ENCODE measurements around the gene NAV2.

NAV2 gene

DNA sequence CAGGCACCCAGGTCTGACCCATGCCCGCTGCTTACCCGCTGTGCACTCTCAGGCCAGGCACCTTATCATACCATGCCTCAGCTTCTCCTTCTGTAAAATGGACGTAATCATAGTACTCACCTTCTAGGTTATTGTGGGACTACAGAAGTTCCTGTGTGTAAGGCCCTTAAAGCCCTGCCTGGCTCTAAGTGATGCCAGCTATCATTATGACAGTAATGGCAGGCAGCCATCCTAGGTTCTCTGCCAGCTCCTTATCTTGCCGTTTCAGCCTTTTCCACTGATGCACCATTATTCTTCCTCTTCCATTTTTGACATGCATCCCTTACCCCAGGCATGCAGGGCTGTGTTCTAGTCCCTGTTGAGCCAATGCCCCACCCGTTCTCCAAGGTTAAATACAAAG is 389.8 kb downstream of the NAV2 start:
- TF ChIP-seq, protein P1, sequence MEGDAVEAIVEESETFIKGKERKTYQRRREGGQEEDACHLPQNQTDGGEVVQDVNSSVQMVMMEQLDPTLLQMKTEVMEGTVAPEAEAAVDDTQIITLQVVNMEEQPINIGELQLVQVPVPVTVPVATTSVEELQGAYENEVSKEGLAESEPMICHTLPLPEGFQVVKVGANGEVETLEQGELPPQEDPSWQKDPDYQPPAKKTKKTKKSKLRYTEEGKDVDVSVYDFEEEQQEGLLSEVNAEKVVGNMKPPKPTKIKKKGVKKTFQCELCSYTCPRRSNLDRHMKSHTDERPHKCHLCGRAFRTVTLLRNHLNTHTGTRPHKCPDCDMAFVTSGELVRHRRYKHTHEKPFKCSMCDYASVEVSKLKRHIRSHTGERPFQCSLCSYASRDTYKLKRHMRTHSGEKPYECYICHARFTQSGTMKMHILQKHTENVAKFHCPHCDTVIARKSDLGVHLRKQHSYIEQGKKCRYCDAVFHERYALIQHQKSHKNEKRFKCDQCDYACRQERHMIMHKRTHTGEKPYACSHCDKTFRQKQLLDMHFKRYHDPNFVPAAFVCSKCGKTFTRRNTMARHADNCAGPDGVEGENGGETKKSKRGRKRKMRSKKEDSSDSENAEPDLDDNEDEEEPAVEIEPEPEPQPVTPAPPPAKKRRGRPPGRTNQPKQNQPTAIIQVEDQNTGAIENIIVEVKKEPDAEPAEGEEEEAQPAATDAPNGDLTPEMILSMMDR (IDR thresholded peaks at IDR 0.05; ENCODE audit: low read depth, low read length) = no peak
- DNase-seq (ENCODE audit: extremely low read depth, low read depth) = no peak

DNA sequence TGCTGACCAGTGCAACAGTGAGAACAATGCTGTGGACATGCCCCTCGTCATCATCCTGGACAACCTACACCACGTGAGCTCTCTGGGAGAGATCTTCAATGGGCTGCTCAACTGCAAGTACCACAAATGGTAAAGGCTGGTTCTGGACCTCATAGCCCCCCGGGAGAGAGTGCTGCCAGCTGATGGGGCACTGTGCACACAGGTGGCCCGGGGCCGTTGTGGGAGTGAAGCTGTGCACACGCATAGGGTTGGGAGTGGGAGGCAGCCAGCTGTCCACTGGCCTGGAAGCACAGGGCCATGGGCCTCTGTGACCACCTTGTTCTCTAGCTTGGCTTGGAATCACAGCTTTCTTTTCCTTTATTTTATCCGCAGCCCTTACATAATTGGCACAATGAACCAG is 390.6 kb downstream of the NAV2 start:
- TF ChIP-seq, protein P1 (IDR thresholded peaks at IDR 0.05; ENCODE audit: low read depth, low read length) = no peak
- no peak for DNase-seq (ENCODE audit: extremely low read depth, low read depth)

DNA sequence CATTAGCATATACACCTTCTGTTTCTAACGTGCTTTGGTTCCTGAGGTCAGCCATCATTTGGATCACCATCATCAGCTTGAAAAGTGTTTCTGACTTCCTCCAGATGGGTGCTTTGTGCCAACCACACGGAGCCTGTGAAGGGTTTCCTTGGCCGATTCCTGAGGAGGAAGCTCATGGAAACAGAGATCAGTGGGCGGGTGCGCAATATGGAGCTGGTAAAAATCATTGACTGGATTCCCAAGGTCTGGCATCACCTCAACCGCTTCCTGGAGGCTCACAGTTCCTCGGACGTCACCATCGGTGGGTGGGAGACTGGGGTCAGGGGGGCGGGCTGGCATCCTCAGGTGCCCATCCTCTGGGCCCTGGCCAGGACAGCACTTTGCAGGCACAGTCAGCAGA is 392.8 kb downstream of the NAV2 start:
- no peak for DNase-seq (ENCODE audit: extremely low read depth, low read depth)
- TF ChIP-seq, protein P1 (IDR thresholded peaks at IDR 0.05; ENCODE audit: low read depth, low read length) = no peak

DNA sequence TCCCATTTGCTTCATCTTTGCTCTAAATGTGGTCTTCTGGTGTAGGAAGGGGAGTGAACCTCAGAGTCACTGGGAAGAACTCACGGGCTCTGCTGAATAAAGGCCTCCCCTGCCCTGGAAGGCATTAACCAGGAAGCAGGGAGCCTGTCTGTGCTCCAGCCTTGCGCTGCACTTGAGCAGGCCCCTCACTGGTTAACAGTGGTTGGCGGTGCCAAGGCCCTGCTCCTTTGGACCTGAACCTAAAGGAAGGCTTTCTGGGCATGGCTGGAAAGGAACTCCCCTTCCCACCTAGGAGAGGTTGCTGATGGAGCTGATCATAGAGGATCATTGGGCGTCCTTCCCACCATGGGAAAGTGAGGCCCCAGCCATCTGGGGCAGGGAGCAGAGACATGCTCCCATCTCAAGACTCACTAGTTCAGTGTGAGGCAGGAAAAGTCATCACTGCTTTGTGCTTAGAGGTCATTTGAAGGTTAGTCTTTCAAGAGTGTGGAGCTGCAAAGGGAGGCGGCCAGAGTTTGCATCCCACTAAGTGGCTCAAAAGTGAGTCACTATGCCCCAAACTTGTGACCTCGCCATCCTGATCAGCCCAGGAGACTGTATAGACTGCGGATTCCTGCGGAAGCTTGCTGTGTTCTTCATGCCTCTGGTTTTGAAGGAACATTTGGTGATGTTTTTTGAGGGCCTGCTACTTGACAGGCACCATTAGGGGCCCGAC is 397.3 kb downstream of the NAV2 start:
- TF ChIP-seq, protein P1 (IDR thresholded peaks at IDR 0.05; ENCODE audit: low read depth, low read length) = no peak

DNA sequence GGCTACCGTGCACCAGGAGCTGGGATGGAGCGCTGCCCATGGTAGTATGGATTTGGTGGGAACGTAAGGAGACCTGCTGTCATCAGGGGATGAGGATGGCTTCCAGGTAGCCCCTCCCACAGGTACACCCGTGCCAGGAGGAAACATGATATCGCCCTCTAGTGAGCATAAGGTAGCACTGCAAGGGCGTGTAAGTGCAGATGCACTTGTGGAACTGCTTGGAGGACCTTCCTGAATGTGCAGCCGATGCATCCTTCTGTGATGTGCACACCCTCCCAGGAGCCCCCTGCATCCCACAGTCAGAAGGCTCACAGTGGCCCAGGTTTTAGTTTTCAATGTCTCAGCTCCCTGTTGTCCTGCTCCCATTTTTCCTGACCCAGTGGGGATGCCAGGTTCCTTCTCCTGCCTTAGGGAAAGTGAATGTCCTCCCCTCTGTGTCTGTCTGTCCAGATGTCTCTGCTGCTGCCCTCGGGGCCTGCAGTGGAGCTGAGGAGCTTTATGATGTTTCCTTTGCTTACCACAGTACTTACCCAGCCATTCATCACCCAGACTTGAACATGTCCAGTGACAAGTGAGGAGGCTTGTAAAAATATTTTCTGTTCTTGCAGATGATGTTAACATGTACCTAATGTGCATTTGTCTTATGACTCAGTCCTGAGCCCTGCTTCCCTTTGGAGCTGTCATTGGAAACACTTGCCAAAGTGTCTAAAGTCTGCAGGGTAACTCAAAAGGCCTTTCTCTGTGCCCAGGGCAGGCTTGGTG is 398.5 kb downstream of the NAV2 start:
- DNase-seq (ENCODE audit: extremely low read depth, low read depth) = no peak
- TF ChIP-seq, protein P1 (IDR thresholded peaks at IDR 0.05; ENCODE audit: low read depth, low read length) = peak; percentile 89

More for the DNA sequence above, 397.3 kb downstream of the NAV2 start:
- DNase-seq (ENCODE audit: extremely low read depth, low read depth) = no peak

DNA sequence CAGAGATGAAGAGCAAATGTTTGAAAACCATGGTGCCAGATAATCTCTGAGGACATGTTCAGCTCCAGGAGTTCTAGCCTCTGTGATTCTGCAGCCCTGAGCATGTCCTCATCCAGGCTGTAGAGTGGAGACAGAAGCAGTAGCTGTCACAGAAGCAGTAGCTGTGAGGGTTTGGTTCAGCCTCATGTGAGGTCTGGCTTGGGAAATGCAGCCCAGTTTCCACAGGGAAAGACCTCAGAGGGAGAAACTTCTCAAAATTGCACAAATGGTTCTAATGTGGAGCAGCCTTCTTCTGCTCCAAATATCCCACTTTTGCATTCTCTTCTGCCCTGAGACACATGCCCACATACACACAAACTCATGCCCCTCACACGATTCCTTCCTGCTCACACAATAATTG is 399.2 kb downstream of the NAV2 start:
- TF ChIP-seq, protein P1 (IDR thresholded peaks at IDR 0.05; ENCODE audit: low read depth, low read length) = no peak
- DNase-seq (ENCODE audit: extremely low read depth, low read depth) = no peak

Data from AG09319 (cell line).